DND-41 (cell line): ENCODE measurements around the gene AHNAK.

Experiments used
- EZH2 ChIP-seq: IDR thresholded peaks from 3 replicates; pipeline ENCODE4 v1.6.1; 2012; ENCODE audit warnings: borderline replicate concordance, low read depth, mild to moderate bottlenecking, moderate library complexity, low read length, inconsistent platforms; ENCODE audit not compliant: severe bottlenecking
- TF ChIP-seq, protein P1 (sequence below): IDR thresholded peaks from 2 replicates; pipeline ENCODE4 v1.5.1; 2012; ENCODE audit warnings: borderline replicate concordance, low read length, moderate library complexity, mild to moderate bottlenecking; ENCODE audit not compliant: poor library complexity, severe bottlenecking; ENCODE audit errors: extremely low read depth

DNA sequence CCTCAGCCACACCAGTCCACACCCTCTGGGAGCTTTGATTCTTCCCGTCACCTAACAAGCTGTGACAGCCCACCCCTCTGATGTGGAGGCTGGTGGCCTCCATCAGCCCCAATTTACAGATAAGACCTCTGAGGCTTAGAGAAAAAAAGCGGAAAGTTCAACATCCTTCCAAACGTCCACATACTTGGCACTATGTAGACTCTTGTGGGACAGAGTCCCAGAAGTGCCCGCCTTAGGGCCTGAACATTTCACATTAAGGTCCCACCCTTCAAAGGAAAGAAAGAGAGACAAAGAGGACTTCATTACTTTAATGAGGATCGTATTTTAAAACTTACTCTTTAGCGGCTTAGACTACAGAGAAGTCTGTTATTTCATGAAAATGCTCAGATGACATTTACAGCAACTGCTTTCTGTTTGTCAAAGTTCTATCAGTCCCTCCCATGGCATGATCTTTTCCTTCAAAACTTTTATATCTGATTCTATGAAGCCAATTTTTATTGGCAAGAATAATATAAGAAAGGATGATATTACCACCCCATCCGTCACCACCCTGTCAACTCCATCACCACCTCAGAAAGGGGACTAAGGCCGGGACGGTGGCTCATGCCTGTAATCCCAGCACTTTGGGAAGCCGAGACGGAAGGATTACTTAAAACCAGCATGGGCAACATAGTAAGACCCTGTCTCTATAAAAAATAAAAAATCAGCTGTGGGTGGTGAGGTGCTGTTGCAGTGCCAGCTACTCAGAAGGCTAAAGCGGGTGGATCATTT lies 143.5 kb downstream of the AHNAK start:
- TF ChIP-seq, protein P1, sequence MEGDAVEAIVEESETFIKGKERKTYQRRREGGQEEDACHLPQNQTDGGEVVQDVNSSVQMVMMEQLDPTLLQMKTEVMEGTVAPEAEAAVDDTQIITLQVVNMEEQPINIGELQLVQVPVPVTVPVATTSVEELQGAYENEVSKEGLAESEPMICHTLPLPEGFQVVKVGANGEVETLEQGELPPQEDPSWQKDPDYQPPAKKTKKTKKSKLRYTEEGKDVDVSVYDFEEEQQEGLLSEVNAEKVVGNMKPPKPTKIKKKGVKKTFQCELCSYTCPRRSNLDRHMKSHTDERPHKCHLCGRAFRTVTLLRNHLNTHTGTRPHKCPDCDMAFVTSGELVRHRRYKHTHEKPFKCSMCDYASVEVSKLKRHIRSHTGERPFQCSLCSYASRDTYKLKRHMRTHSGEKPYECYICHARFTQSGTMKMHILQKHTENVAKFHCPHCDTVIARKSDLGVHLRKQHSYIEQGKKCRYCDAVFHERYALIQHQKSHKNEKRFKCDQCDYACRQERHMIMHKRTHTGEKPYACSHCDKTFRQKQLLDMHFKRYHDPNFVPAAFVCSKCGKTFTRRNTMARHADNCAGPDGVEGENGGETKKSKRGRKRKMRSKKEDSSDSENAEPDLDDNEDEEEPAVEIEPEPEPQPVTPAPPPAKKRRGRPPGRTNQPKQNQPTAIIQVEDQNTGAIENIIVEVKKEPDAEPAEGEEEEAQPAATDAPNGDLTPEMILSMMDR = no peak
- TF ChIP-seq EZH2 = no peak
